Sciatic nerve (tissue), 2 donors: Measurements from ENCODE around the gene ZNF598. TPM values are rescaled to one million over a fixed set of nuclear protein-coding genes. Genes with fewer than 3 reads are reported as not detected.
"Not testable (repeated sequence)": the region's sequence is repeated elsewhere in the genome, so short reads cannot be mapped to it uniquely, and the experiment has no call there.

Source experiments
- ATAC-seq: fragments of 200-7000 bp; cut with Tn5 transposase; one replicate; pipeline ENCODE4 v1.9.1; 2020; ENCODE audit warnings: mild to moderate bottlenecking, moderate library complexity
- DNase-seq: peaks from one replicate; pipeline ENCODE4 v3.0.0-alpha.2; 2020; ENCODE audit warnings: low spot score
- intact Hi-C: fragments of 100-400 bp; cut with DNase I; formaldehyde crosslinking; loops from one replicate; pipeline ENCODE4 v1.14.2; 2022
- total RNA-seq: library from RNA; stranded (reverse); fragmentation: NEBNext Ultra II Directional; extraction: Animal tissue kit (Norgen Biotek cat#: 25700); gene quantifications from one replicate; pipeline ENCODE4 v1.2.1, GENCODE V29; 2021
- donor health status: DM: no; HTN: no; CAD: no.
- donor health status: DM: no; HTN: no; CAD: no.

Gene ZNF598
- total RNA-seq, 1 donor from 2014 or later: 34.5 TPM

DNA sequence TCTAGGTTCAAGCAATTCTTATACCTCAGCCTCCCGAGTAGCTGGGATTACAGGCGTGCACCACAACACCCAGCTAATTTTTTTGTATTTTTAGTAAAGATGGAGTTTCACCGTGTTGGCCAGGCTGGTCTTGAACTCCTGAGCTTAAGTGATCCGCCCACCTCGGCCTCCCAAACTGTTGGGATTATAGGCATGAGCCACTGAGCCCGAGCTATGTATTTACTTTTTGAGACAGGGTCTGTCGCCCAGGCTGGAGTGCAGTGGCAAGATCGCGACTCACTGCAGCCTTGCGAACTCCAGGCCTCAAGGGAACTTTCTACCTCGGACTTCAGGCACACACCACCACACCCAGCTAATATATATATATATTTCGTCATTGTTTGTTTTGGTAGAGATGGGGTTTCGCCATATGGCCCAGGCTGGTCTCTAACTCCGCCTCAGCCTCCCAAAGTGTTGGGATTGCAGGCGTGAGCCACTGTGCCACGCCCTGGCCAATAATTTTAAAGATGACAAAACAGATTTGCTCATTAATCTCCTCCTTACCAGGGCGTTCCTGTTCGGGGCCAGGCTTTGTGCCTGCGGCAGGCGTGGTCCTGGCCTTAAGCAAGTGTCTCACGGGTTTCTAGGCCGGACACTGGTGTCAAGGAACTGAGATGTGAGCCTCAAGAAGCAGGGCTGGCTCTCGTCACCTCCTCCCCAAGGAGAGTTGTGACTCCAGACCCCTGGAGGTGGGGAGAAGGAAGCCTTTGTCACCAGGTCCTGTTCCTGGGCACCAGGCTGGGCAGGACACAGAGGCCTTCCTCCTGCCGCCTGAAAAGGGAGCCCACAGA lies 5.7 kb upstream of the ZNF598 start:
- DNase-seq: no peak
- intact Hi-C loops: no loop called here
- ATAC-seq: no peak

DNA sequence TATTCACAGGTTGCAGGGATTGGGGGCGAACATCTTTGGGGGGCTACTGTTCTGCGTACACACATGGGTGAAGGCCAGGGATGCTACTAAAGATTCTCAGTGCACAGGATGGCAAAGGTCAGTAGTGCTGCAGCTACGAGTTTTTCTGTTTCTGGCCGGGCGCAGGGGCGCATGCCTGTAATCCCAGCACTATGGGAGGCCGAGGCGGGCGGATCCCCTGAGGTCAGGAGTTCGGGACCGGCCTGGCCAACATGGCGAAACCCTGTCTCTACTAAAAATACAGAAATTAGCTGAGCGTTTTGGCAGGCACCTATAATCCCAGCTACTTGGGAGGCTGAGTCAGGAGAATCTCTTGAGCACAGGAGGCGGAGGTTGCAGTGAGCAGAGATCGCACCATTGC lies 3.9 kb upstream of the ZNF598 start:
- no peak for ATAC-seq
- intact Hi-C loops: no loop called here

GRCh38 chr16:2011726-2012125 lies 2.1 kb upstream of the ZNF598 start:
- DNase-seq, ATAC-seq, intact Hi-C loops: not testable (repeated sequence)

More for the DNA sequence above, 3.9 kb upstream of the ZNF598 start:
- DNase-seq: no peak

DNA sequence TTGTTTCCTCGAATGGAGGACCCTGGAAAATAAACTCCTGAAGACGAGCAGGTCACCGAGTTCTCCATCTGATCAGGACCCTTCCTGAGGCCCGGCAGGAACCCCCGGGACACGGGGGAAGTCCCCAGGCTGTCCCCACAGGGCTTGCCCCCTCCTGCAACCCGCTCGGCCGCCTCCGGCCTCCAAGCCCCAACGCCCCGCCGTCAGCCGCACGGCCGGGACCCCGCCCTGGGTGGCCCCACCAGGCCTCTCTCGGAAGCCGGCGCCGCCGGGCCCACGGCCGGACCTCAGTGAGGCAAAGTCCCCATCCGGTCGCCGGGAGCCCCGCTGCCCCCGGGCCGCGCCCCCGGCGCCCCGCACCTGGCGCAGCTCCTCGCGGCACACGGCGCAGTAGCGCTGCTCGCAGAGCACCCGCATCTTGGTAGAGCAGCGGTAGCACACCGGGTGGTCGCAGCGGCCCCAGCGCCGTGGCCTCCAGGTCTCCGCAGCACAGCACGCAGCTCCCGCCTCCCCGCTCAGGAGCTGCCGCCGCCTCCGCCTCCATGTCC lies 383 bp downstream of the ZNF598 start:
- peak; percentile 68 for DNase-seq
- intact Hi-C loops: loop anchor here (5.0 kb wide), 1 partner anchor 248 kb away; no protein-coding TSS in a partner anchor
- ATAC-seq: no peak

GRCh38 chr16:2008631-2009163 lies 924 bp downstream of the ZNF598 start:
- ATAC-seq: no peak
- DNase-seq: peak; percentile 67
- intact Hi-C loops: loop anchor here (5.0 kb wide), 1 partner anchor 249 kb away; no protein-coding TSS in a partner anchor

GRCh38 chr16:2008009-2008526 lies 1.6 kb downstream of the ZNF598 start:
- intact Hi-C loops: loop anchor here (5.0 kb wide), 1 partner anchor 249 kb away; no protein-coding TSS in a partner anchor

DNA sequence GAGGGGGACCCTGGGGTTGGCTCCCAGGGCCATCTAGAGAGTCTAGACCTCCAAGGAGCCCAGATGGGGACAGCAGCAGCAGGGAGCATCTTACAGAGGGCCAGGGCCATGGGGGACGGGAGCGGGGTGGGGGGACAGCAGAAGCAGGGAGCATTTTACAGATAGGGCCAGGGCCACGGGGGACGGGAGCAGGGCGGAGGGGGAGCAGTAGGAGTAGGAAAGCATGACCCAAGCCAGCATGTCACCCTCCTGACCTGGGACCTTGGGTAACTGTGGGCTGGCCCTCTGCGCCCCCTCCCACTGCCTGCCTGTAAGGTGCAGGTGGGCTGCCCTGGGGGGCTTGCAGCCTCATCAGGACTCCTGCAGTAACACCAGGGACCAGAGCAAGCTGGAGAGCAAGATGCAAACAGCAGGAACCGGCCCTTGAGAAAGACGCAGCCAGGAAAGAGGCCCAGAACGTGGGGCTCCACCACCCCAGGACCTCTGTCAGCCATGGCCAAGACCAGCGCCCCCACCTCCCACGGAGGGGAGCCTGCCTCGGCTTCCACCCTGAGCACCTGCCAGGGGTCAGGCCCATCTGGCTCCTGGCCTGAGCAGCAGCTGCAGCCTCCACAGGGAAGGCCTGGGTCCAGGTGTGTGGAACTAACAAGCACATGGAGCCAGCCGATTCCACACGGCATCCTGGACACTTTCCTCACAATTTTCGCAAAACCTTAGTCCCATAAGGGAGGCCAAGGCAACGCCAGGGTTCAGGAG lies 2.4 kb downstream of the ZNF598 start:
- intact Hi-C loops: loop anchor here (5.0 kb wide), 1 partner anchor 250 kb away; no protein-coding TSS in a partner anchor
- ATAC-seq (no peak), DNase-seq (no peak)

More at GRCh38 chr16:2008009-2008526, 1.6 kb downstream of the ZNF598 start:
- DNase-seq (no peak), ATAC-seq (peak; percentile 3)

GRCh38 chr16:2006317-2006716 lies 3.3 kb downstream of the ZNF598 start:
- no peak for DNase-seq
- ATAC-seq: no peak
- intact Hi-C loops: loop anchor here (5.0 kb wide), 1 partner anchor 251 kb away; no protein-coding TSS in a partner anchor

GRCh38 chr16:2005646-2006045 lies 4.0 kb downstream of the ZNF598 start:
- peak; percentile 72 for DNase-seq
- intact Hi-C loops: loop anchor here (5.0 kb wide), 1 partner anchor 252 kb away; no protein-coding TSS in a partner anchor
- no peak for ATAC-seq

DNA sequence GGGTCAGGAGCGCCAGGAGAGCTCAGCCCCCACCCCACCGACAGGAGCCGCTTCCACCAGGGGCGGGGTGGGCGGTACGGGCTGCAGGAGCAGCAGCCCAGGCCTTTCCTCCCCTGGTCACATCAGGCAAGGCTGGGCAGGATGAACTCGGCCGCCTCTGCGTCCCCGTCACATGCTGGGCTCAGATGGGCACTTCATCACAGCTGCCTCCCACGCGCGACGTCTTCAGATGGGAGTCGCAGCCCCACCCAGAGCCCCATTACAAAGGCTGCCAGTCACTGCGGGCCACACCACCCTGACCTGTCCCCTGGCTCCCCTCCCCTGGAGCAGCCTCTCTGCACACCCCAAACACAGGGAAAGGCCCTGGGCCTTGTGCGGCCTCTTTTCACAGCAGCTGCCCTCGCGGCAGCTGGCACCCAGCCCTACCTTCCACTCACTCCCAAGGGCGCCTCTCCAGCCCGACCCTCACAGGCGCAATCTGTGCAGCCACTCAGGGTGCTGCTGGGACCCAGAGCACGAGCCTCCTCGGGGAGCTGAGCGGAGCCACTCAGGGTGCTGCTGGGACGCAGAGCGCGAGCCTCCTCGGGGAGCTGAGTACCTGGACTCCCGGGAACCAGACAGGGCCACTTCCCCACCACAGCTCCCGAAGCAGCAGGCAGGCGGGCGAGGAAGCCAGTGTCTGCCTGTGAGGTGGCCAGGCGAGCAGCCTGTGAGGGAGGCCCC lies 4.7 kb downstream of the ZNF598 start:
- DNase-seq: no peak
- peak; percentile 3 for ATAC-seq
- intact Hi-C loops: loop anchor here (5.0 kb wide), 1 partner anchor 252 kb away; no protein-coding TSS in a partner anchor

- intact Hi-C loops: no loop called here
- DNase-seq (peak; percentile 88), ATAC-seq (peak; percentile 76)
Measured at GRCh38 chr16:2003827-2004641, 5.6 kb downstream of the ZNF598 start.

- DNase-seq (no peak), ATAC-seq (no peak)
- intact Hi-C loops: no loop called here
Measured at GRCh38 chr16:2003231-2003826, 6.3 kb downstream of the ZNF598 start.

DNA sequence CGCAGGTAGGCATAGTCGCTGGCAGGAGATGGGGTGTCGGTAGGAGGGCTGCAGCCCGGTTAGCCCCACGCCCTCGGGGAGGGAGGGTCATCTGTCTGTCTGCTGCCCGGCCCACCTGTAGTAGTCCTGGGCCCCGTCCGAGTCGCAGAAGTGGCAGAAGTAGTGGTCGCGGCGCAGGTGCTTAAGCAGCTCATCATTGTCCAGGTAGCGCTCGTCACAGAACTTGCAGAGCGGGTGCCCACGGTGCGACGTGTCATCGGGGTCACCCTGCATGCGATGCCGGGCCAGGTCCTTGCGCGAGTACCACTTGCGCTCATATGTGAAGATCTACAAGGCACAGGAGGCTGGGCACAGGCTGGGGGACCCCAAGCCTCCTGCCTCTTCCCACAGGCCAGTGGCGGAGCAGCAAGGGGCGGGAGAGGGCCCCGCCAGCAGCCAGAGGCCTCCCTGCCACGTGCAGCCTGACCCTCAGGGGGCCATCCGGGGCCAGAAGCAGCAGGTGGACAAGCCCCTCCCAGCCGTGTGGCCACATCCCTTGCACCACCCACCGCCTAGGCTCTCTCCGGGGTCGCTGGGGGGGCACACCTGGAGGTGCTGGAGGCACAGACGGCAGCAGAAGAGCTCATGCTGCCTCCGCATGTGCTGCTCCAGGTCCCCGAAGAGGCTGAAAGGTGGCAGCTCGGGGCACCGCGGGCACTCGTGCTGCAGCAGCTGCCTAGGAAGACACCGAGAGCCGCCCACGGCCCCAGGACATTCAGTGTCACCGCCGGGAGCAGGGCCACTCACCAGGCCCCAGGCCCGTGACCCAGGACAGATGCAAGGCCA lies 7.0 kb downstream of the ZNF598 start:
- DNase-seq (no peak), ATAC-seq (no peak)
- intact Hi-C loops: no loop called here

DNA sequence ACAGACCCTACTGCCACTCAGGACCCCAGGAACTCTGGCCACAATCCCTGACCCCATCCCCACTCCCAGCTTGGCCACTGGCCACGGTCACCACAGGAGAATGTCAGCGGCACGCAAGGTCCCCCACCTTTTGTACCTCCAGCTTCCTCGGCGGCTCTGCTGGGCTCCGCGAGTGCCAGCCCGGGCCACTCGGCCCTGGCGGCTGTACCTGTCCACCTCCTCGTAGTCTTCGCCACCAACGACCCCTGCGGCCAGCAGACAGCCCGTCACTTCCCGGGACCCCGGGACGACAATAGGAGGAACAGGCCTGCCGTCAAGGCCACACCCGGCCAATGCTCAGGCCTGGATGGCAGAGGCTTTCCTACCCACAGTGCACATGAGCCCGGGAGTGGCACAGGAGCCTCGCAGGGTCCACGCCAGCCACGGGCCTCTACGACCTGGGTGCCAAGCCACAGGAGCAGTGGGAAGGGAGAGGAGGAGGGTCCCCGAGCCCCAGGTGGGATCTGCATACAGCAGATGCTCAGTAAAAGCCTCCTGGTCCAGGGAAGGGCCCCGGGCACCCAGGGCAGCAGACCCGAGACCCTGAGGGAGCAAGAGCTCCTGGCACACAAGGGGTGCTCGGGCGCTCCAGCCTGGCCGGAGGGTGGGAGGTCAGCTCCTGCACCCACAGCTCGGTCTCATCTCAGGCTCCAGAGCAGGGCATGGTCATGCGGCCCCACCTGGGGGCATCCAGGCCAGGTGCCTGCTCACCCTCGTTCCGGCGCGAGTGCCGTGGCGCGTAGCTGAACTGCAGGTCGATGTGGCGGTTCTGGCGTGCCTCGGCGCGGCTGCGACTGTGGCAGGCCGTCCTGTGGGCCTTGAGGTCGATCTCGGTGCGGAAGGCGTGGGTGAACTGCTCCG lies 7.9 kb downstream of the ZNF598 start:
- ATAC-seq (no peak), DNase-seq (no peak)
- intact Hi-C loops: no loop called here

GRCh38 chr16:2001035-2001434 lies 8.6 kb downstream of the ZNF598 start:
- no peak for DNase-seq
- ATAC-seq: no peak
- intact Hi-C loops: no loop called here
